Psoas muscle (tissue), 8 donors: Measurements from ENCODE around the gene MARF1. TPM values are rescaled to one million over a fixed set of nuclear protein-coding genes. Genes with fewer than 3 reads are reported as not detected.
"Not testable (repeated sequence)": the region's sequence is repeated elsewhere in the genome, so short reads cannot be mapped to it uniquely, and the experiment has no call there.

ENCODE experiments used
- ATAC-seq, 4 donors: fragments of 200-7000 bp; cut with Tn5 transposase; one replicate each; pipeline ENCODE4 v1.9.1; 2020; ENCODE audit warnings: moderate library complexity in 3 of 4, mild to moderate bottlenecking in 2 of 4
- DNase-seq, 2 donors: peaks; one replicate each; pipeline ENCODE4 v3.0.0-alpha.2; 2020
- H3K27ac ChIP-seq: fragments of 200-600 bp; one replicate; pipeline ENCODE4 v1.8.0; 2022
- H3K27me3 ChIP-seq, 3 donors: fragments of 200-600 bp in 1 of 3; one replicate each; pipeline versions ENCODE4 v1.6.1 to v1.8.0; 2013 to 2022; ENCODE audit warnings: low read length in 2 of 3, mild to moderate bottlenecking in 2 of 3, moderate library complexity in 1 of 3; ENCODE audit not compliant: insufficient read depth in 3 of 3
- H3K36me3 ChIP-seq, 2 donors: fragments of 200-600 bp in 1 of 2; one replicate each; pipeline versions ENCODE4 v1.6.1 to v1.8.0; 2013 to 2022; ENCODE audit warnings: low read depth in 1 of 2, mild to moderate bottlenecking in 1 of 2, moderate library complexity in 1 of 2; ENCODE audit not compliant: insufficient read depth in 1 of 2
- H3K4me1 ChIP-seq: fragments of 200-600 bp; one replicate; pipeline ENCODE4 v1.8.0; 2022
- H3K4me3 ChIP-seq: fragments of 200-600 bp; one replicate; pipeline ENCODE4 v1.8.0; 2022; ENCODE audit warnings: mild to moderate bottlenecking
- H3K9me3 ChIP-seq: fragments of 200-600 bp; one replicate; pipeline ENCODE4 v1.8.0; 2022
- CTCF ChIP-seq: fragments of 200-600 bp; IDR thresholded peaks from one replicate; pipeline ENCODE4 v1.8.0; 2022; ENCODE audit warnings: antibody characterized with exemption
- WGBS, 3 donors: extraction: QIAGEN DNeasy Blood & Tissue Kit; methylation state at CpG; one replicate each; pipeline versions ENCODE4 v1.1.6 to v1.1.7; 2013; 5-methylcytosine and 5-hydroxymethylcytosine counted together
- intact Hi-C, 2 donors: fragments of 100-400 bp; cut with DNase I; formaldehyde crosslinking; loops; one replicate each; pipeline versions ENCODE4 v1.11.0 to v1.14.2; 2022
- polyA plus RNA-seq, 3 donors: library from polyadenylated mRNA; stranded (reverse); fragments of 200-250 nt; gene quantifications; one replicate each; pipeline ENCODE4 v1.2.3, GENCODE V29; 2013
- total RNA-seq, 4 donors: library from RNA; stranded (reverse); fragmentation: NEBNext Ultra II Directional in 2 of 4; extraction: Animal tissue kit (Norgen Biotek cat#: 25700) in 2 of 4; gene quantifications; one replicate each; pipeline versions ENCODE4 v1.2.1 to v1.2.4, GENCODE V29; 2021 to 2023
- donor health status: healthy with polysubstance abuse.
- donor health status: DM: no; HTN: no; CAD: no; lungs with moderate emphysema.
- donor health status: Bipolar disorder and iron deficiency.
- donor health status: healthy.
- donor health status: DM: yes; HTN: yes; CAD: no.
- donor health status: DM: no; HTN: no; CAD: no.
- donor health status: DM: no; HTN: no; CAD: no.
- donor health status: DM: yes; HTN: yes; CAD: no.

The MARF1 gene
- total and polyA plus RNA-seq, 7 donors, result 13.4 to 91.5 (median 41.7) TPM

- peak; percentile 93 to 95 for DNase-seq
- H3K9me3 ChIP-seq, result no peaks in the 10 kb centered on the region
- TF ChIP-seq CTCF, result no peak
- H3K4me1 ChIP-seq, result peaks cover 13% of the 10 kb centered on the region
- WGBS, 3 donors, result 1% methylated on average over 36 to 71 of the region's 71 CpGs
- H3K27me3 ChIP-seq, result no peaks in the 10 kb centered on the region
- ATAC-seq, result peak; percentile 99 to 100 (median 100)
- peak within 1 kb of the TSS; percentile 98 for H3K4me3 ChIP-seq
- intact Hi-C loops, result no loop called here
- H3K36me3 ChIP-seq, result peaks cover 0 to 13% of the 10 kb centered on the region in 2 donors
- H3K27ac ChIP-seq, result peak within 1 kb of the TSS; percentile 94
Measured at GRCh38 chr16:15650019-15650697, 7.2 kb upstream of the MARF1 start, which contains the start of gene NDE1. TSS of gene NDE1 (plus strand) at chr16:15650245. CDS start at chr16:15664779, 14,534 bp downstream.

DNA sequence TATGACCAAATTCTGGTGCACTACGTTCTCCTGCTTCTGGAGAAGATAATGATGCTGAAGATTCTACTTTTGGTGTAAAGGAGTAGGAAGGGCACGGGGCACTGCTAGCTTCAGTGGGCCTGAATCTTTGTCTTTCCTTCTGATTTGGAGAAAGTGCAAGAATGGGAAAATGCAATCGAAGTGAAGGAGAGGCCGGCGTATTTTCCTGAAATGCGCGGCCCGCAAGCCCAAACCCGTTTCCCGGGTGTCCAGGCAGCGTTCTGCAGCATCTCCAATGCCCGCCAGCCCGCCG is 6.7 kb upstream of the MARF1 start:
- TF ChIP-seq CTCF, result no peak
- ATAC-seq (no peak), DNase-seq (no peak)
- peaks cover 13% of the 10 kb centered on the region for H3K4me1 ChIP-seq
- H3K36me3 ChIP-seq, result peaks cover 0 to 13% of the 10 kb centered on the region in 2 donors
- H3K27me3 ChIP-seq, result no peaks in the 10 kb centered on the region
- H3K27ac ChIP-seq, result peak overlapping the region; percentile 94
- H3K4me3 ChIP-seq, result peak overlapping the region; percentile 98
- 0 to 1% (median 1%) methylated on average over 14 of the region's 14 CpGs for WGBS, 3 donors
- no peaks in the 10 kb centered on the region for H3K9me3 ChIP-seq
- intact Hi-C loops, result loop anchor here in 1 of 2 donors (10.0 kb wide), 1 partner anchor 55 kb away; no protein-coding TSS in a partner anchor

DNA sequence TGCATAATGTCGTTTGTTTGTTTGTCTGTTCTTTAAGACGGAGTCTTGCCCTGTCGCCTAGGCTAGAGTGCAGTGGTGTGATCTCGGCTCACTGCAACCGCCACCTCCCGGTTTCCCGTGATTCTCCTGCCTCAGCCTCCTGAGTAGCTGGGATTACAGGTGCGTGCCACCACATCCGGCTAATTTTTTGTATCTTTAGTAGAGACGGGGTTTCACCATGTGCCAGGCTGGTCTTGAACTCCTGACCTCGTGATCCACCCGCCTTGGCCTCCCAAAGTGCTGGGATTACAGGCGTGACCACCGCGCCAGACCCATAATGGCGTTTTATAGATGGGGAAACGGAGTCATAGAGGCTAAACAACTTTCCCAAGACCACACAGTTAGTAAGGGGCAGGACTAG is 6.4 kb upstream of the MARF1 start:
- H3K4me3 ChIP-seq, result peak overlapping the region; percentile 98
- peak overlapping the region; percentile 94 for H3K27ac ChIP-seq
- 55 to 57% (median 55%) methylated on average over 17 of the region's 17 CpGs for WGBS, 3 donors
- not testable (repeated sequence) for ATAC-seq, H3K27me3 ChIP-seq, H3K9me3 ChIP-seq, DNase-seq
- H3K4me1 ChIP-seq, result peaks cover 13% of the 10 kb centered on the region
- intact Hi-C loops, result loop anchor here in 1 of 2 donors (10.0 kb wide), 1 partner anchor 55 kb away; no protein-coding TSS in a partner anchor
- H3K36me3 ChIP-seq, result peaks cover 0 to 13% of the 10 kb centered on the region in 2 donors

GRCh38 chr16:15648135-15648730 is 5.3 kb upstream of the MARF1 start:
- 94 to 96% (median 94%) methylated on average over 9 of the region's 9 CpGs for WGBS, 3 donors
- intact Hi-C loops, result loop anchor here in 1 of 2 donors (10.0 kb wide), 1 partner anchor 53 kb away; no protein-coding TSS in a partner anchor

More at GRCh38 chr16:15648135-15648730, 5.3 kb upstream of the MARF1 start:
- Histone ChIP-seq H3K27ac (no peak overlapping the region), H3K9me3 (no peaks in the 10 kb centered on the region), H3K27me3 (no peaks in the 10 kb centered on the region), H3K4me3 (no peak overlapping the region), H3K36me3 (peaks cover 0 to 13% of the 10 kb centered on the region in 2 donors), H3K4me1 (peaks cover 13% of the 10 kb centered on the region)
- no peak for ATAC-seq
- TF ChIP-seq CTCF, result no peak
- DNase-seq, result no peak
